Trophoblast cell (in vitro differentiated cells and primary cell): ENCODE results near the gene TMEM53.

Source experiments
- DNase-seq, 2 donors: peaks; one replicate each; pipeline ENCODE4 v3.0.0-alpha.2; 2016
- H2AFZ ChIP-seq: 2 replicates; pipeline ENCODE4 v1.6.1; 2013; ENCODE audit warnings: low read length, moderate library complexity, mild to moderate bottlenecking; ENCODE audit not compliant: insufficient read depth, poor library complexity
- H2AK5ac ChIP-seq: 2 replicates; pipeline ENCODE4 v1.6.1; 2013; ENCODE audit warnings: mild to moderate bottlenecking, low read length
- H2BK120ac ChIP-seq: 2 replicates; pipeline ENCODE4 v1.6.1; 2013; ENCODE audit warnings: low read length, mild to moderate bottlenecking, moderate library complexity; ENCODE audit not compliant: insufficient read depth, poor library complexity
- H2BK12ac ChIP-seq: 2 replicates; pipeline ENCODE4 v1.6.1; 2013; ENCODE audit warnings: mild to moderate bottlenecking, low read length, moderate library complexity
- H2BK5ac ChIP-seq: 2 replicates; pipeline ENCODE4 v1.6.1; 2013; ENCODE audit warnings: low read length, low read depth, moderate library complexity, mild to moderate bottlenecking; ENCODE audit not compliant: poor library complexity
- H3K14ac ChIP-seq: 2 replicates; pipeline ENCODE4 v1.6.1; 2013; ENCODE audit warnings: mild to moderate bottlenecking, low read length
- H3K18ac ChIP-seq: 2 replicates; pipeline ENCODE4 v1.6.1; 2013; ENCODE audit warnings: mild to moderate bottlenecking, low read length
- H3K23ac ChIP-seq: 2 replicates; pipeline ENCODE4 v1.6.1; 2013; ENCODE audit warnings: low read length
- H3K27ac ChIP-seq: 2 replicates; pipeline ENCODE4 v1.5.1; 2013; ENCODE audit warnings: low read depth, mild to moderate bottlenecking, inconsistent platforms, low read length, moderate library complexity
- H3K27me3 ChIP-seq: 2 replicates; pipeline ENCODE4 v1.6.1; 2013; ENCODE audit warnings: inconsistent platforms, mild to moderate bottlenecking, low read length, moderate library complexity; ENCODE audit not compliant: insufficient read depth
- H3K36me3 ChIP-seq, 2 experiments: 1 replicate in 1 of 2; 2 replicates in 1 of 2; pipeline ENCODE4 v1.6.1; 2013; ENCODE audit warnings: low read length in 2 of 2, mild to moderate bottlenecking in 2 of 2, moderate library complexity in 1 of 2; ENCODE audit not compliant: insufficient read depth in 2 of 2, control insufficient read depth in 1 of 2
- H3K4ac ChIP-seq: 2 replicates; pipeline ENCODE4 v1.6.1; 2013; ENCODE audit warnings: low read depth, mild to moderate bottlenecking, low read length, moderate library complexity
- H3K4me1 ChIP-seq, 2 experiments: 1 replicate in 1 of 2; 2 replicates in 1 of 2; pipeline ENCODE4 v1.6.1; 2013; ENCODE audit warnings: low read length in 2 of 2, mild to moderate bottlenecking in 2 of 2, moderate library complexity in 1 of 2; ENCODE audit not compliant: insufficient read depth in 2 of 2, control insufficient read depth in 1 of 2
- H3K4me2 ChIP-seq: 2 replicates; pipeline ENCODE4 v1.6.1; 2013; ENCODE audit warnings: inconsistent platforms, mild to moderate bottlenecking, low read length, moderate library complexity
- H3K4me3 ChIP-seq: 2 replicates; pipeline ENCODE4 v1.5.1; 2013; ENCODE audit warnings: mild to moderate bottlenecking, low read depth, low read length, inconsistent platforms
- H3K79me1 ChIP-seq: one replicate; pipeline ENCODE4 v1.6.1; 2013; ENCODE audit warnings: low read length
- H3K79me2 ChIP-seq: 2 replicates; pipeline ENCODE4 v1.6.1; 2013; ENCODE audit warnings: low read length, mild to moderate bottlenecking; ENCODE audit not compliant: control insufficient read depth, insufficient read depth, poor library complexity
- H3K9ac ChIP-seq: 2 replicates; pipeline ENCODE4 v1.6.1; 2013; ENCODE audit warnings: mild to moderate bottlenecking, low read length
- H3K9me3 ChIP-seq: 2 replicates; pipeline ENCODE4 v1.6.1; 2013; ENCODE audit warnings: low read depth, mild to moderate bottlenecking, control low read depth, inconsistent platforms, low read length; ENCODE audit not compliant: insufficient read depth
- H4K12ac ChIP-seq: 2 replicates; pipeline ENCODE4 v1.6.1; 2013; ENCODE audit warnings: low read depth, mild to moderate bottlenecking, low read length, moderate library complexity
- H4K8ac ChIP-seq: 2 replicates; pipeline ENCODE4 v1.6.1; 2013; ENCODE audit warnings: low read depth, mild to moderate bottlenecking, low read length, moderate library complexity
- H4K91ac ChIP-seq: one replicate; pipeline ENCODE4 v1.6.1; 2013; ENCODE audit warnings: low read depth, mild to moderate bottlenecking, low read length, moderate library complexity
- WGBS: extraction: QIAGEN DNeasy Blood & Tissue Kit; methylation state at CpG from one replicate; pipeline ENCODE4 v1.1.7; 2013; ENCODE audit warnings: missing lambda C conversion rate; ENCODE audit not compliant: insufficient read length, insufficient coverage; ENCODE audit errors: extremely low coverage; 5-methylcytosine and 5-hydroxymethylcytosine counted together

Gene TMEM53

DNA sequence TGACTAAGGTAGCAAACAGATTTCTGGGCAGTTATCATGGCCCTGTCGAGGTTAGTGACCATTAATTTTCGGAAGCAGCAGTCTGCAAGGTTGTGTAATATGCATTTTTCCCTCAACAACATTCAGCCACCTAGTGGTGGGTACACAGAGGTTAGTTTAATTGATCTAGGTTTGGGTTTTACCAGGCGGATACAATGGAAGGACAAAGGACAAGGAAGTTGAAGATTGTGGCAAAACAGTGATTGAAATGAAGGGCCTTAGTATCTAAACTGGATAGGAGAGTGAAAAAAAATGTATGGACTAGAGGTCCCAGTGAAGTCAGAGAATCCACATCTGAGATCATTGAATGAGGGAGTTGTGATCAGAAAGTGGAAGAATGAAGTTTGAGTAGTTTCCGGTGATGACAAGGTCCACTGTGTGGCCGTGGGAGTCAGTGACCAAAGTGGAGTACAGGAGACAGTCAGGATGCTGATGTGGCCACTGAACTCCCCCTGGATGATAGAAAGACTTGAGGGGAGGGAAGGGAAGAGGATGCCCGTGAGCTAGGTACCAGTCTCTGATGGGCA is 3.0 kb upstream of the TMEM53 start:
- Histone ChIP-seq H3K4me3 (no peak overlapping the region), H3K27me3 (no peaks in the 10 kb centered on the region), H2BK12ac (no peak overlapping the region), H3K18ac (no peak overlapping the region), H3K14ac (no peak overlapping the region), H4K12ac (no peak overlapping the region), H3K9me3 (no peaks in the 10 kb centered on the region), H2BK120ac (no peak overlapping the region), H3K4ac (no peak overlapping the region), H3K9ac (no peak overlapping the region), H3K36me3 (no peaks in the 10 kb centered on the region), H3K4me2 (no peak overlapping the region), H2AFZ (no peak overlapping the region), H3K79me1 (peaks cover 9% of the 10 kb centered on the region), H3K23ac (no peak overlapping the region), H4K91ac (no peak overlapping the region), H3K4me1 (peaks cover 18% of the 10 kb centered on the region in 2 experiments), H2BK5ac (no peak overlapping the region), H4K8ac (no peak overlapping the region), H2AK5ac (no peak overlapping the region), H3K79me2 (peaks cover 6% of the 10 kb centered on the region), H3K27ac (no peak overlapping the region)
- peak; percentile 40 to 77 for DNase-seq
- WGBS, result no CpG with 5 or more reads among the region's 6 CpGs

DNA sequence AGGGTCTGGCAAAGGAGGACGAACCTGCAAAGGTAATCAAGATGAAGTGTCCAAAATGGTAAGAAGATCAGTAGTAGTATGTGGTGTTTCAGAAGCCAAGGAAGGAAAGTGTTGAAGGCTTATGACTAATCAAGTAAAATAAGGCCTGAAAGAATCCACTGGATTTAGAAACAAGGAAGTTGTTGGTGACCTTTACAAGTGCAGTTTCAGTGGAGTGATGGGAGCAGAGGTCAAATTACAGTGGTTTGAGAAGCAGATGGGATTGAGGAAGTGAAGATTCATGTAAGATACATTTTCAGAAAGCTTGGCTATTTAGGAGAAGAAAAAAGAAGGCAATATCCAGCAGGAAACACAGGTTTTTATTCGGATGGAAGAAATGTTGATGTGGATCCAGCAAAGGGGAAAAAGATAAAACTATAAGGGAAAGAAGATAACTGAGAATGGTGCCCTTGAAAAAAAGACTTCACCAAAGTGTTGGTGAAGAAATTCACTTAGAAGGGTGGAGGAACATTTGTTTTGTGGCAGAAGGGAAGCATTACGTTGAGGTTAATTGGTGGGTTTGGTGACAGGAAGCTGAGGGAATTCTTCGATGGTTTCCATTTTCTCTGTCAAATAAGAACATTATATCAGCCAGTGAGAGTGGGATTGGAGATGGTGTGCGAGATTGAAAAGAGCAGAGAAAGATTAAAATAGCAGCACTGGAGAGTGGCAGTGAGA is 2.4 kb upstream of the TMEM53 start:
- Histone ChIP-seq H3K9ac (no peak overlapping the region), H3K36me3 (no peaks in the 10 kb centered on the region), H3K9me3 (no peaks in the 10 kb centered on the region), H4K12ac (no peak overlapping the region), H3K4ac (no peak overlapping the region), H3K79me2 (peaks cover 6% of the 10 kb centered on the region), H3K27ac (no peak overlapping the region), H3K18ac (no peak overlapping the region), H3K4me3 (no peak overlapping the region), H2BK12ac (no peak overlapping the region), H2BK120ac (no peak overlapping the region), H2BK5ac (no peak overlapping the region), H2AK5ac (no peak overlapping the region), H3K4me2 (no peak overlapping the region), H3K4me1 (peaks cover 18 to 22% of the 10 kb centered on the region in 2 experiments), H4K8ac (no peak overlapping the region), H3K23ac (no peak overlapping the region), H3K27me3 (no peaks in the 10 kb centered on the region), H3K14ac (no peak overlapping the region), H2AFZ (no peak overlapping the region), H4K91ac (no peak overlapping the region), H3K79me1 (peaks cover 9% of the 10 kb centered on the region)
- 100% methylated on average over 1 of the region's 5 CpGs for WGBS
- peak in 1 of 2 donors; percentile 25 for DNase-seq

DNA sequence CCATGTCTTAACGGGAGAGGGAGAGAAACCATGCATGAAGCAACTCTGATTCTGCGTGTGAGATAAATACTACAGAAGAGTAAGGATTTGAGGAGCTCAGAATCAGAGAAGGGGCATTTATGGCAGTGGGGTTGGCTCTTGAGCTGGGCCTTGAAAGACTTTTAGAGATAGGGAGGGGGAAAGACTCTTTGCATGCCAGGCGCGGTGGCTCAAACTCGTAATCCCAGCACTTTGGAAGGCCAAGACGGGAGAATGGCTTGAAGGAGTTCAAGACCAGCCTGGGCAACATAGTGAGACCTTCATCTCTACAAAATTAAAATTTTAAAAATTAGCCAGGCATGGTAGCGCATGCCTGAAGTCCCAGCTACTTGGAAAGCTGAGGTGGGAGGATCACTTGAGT is 905 bp upstream of the TMEM53 start:
- Histone ChIP-seq H3K27me3 (no peaks in the 10 kb centered on the region), H3K36me3 (no peaks in the 10 kb centered on the region), H3K79me1 (peaks cover 9% of the 10 kb centered on the region), H2AK5ac (peak overlapping the region; percentile 22), H3K27ac (no peak overlapping the region), H4K12ac (no peak overlapping the region), H3K4ac (no peak overlapping the region), H2BK12ac (no peak overlapping the region), H3K4me3 (no peak overlapping the region), H3K4me1 (peaks cover 18 to 22% of the 10 kb centered on the region in 2 experiments), H3K79me2 (peaks cover 6% of the 10 kb centered on the region), H2AFZ (no peak overlapping the region), H3K14ac (no peak overlapping the region), H3K9ac (no peak overlapping the region), H3K18ac (no peak overlapping the region), H3K4me2 (peak overlapping the region; percentile 80), H3K9me3 (no peaks in the 10 kb centered on the region), H3K23ac (no peak overlapping the region), H4K8ac (peak overlapping the region; percentile 95), H4K91ac (no peak overlapping the region), H2BK5ac (no peak overlapping the region), H2BK120ac (no peak overlapping the region)
- no peak for DNase-seq
- no CpG with 5 or more reads among the region's 7 CpGs for WGBS

DNA sequence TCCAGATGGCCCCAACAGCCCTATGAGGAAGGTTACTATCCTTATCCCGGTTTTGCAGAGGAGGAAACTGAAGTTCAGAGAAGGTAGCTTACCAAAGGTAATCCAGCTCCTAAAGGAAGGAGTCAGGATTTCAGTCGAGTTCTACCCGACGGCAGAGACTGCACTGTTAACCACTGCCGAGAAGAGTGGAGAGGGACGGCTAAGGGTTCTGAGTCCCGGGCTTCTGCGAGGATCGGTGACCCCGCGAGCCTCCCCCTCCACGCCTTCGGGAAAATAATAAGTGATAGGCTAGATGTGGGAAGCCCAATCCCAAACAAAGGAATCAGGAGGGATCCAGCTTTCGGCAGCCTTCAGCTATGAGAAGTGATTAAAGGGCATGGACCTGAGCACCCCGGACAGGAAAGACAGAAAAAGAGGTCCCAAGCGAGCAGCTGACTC is 587 bp downstream of the TMEM53 start:
- Histone ChIP-seq H3K9me3 (no peaks in the 10 kb centered on the region), H3K4me1 (peaks cover 18 to 22% of the 10 kb centered on the region in 2 experiments), H2BK120ac (peak overlapping the region; percentile 64), H4K91ac (peak overlapping the region; percentile 45), H2AK5ac (no peak overlapping the region), H2AFZ (peak overlapping the region; percentile 77), H3K27ac (peak overlapping the region; percentile 44), H2BK5ac (peak overlapping the region; percentile 60), H3K79me1 (peaks cover 9% of the 10 kb centered on the region), H3K4me2 (peak overlapping the region; percentile 91), H4K8ac (peak overlapping the region; percentile 81), H3K79me2 (peaks cover 6% of the 10 kb centered on the region), H3K18ac (peak overlapping the region; percentile 47), H2BK12ac (peak overlapping the region; percentile 75), H3K4me3 (peak overlapping the region; percentile 62), H3K9ac (peak overlapping the region; percentile 15), H3K14ac (peak overlapping the region; percentile 80), H3K4ac (peak overlapping the region; percentile 33), H3K36me3 (no peaks in the 10 kb centered on the region), H4K12ac (peak overlapping the region; percentile 63), H3K27me3 (no peaks in the 10 kb centered on the region), H3K23ac (no peak overlapping the region)
- DNase-seq, result peak in 1 of 2 donors; percentile 14
- WGBS, result no CpG with 5 or more reads among the region's 16 CpGs
